NCI-H82 (cell line): ENCODE results near the gene PNPLA2.

Experiments
- DNase-seq: peaks from one replicate; lab custom pipeline; 2025; lab: John Stamatoyannopoulos, UW

Gene PNPLA2

GRCh38 chr11:816433-816779 lies 2.3 kb upstream of the PNPLA2 start:
- peak; percentile 55 for DNase-seq

DNA sequence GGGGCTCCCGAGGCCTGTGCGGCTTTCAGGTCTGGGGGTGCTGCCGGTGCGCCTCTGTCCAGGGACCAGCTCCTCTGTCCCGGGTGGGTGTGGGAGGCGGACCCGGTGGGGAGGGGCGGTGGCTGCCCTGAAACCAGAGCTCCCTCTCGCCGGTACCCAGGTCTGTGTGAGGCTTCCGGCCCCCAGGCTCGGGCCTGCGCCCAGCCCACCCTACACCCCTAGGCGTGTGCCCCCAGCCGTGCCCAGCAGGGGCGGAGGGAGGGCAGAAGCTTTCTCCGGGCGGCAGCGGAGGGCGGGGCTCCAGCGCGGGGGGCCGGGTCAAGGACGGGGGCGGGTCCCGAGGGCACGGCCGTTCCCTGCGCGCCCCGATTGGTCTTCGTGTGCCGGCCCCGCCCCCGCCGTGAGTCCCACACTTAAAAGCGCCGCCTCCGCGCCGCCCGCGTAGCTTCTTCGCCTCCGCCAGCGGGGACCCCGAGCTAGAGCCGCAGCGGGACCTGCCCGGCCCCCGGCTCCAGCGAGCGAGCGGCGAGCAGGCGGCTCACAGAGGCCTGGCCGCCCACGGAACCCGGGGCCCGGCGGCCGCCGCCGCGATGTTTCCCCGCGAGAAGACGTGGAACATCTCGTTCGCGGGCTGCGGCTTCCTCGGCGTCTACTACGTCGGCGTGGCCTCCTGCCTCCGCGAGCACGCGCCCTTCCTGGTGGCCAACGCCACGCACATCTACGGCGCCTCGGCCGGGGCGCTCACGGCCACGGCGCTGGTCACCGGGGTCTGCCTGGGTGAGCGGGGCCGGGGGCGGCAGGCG lies 616 bp downstream of the PNPLA2 start:
- DNase-seq = peak; percentile 93

GRCh38 chr11:819943-820649 lies 1.4 kb downstream of the PNPLA2 start:
- DNase-seq = peak; percentile 84

GRCh38 chr11:820655-821511 lies 2.2 kb downstream of the PNPLA2 start:
- no peak for DNase-seq

DNA sequence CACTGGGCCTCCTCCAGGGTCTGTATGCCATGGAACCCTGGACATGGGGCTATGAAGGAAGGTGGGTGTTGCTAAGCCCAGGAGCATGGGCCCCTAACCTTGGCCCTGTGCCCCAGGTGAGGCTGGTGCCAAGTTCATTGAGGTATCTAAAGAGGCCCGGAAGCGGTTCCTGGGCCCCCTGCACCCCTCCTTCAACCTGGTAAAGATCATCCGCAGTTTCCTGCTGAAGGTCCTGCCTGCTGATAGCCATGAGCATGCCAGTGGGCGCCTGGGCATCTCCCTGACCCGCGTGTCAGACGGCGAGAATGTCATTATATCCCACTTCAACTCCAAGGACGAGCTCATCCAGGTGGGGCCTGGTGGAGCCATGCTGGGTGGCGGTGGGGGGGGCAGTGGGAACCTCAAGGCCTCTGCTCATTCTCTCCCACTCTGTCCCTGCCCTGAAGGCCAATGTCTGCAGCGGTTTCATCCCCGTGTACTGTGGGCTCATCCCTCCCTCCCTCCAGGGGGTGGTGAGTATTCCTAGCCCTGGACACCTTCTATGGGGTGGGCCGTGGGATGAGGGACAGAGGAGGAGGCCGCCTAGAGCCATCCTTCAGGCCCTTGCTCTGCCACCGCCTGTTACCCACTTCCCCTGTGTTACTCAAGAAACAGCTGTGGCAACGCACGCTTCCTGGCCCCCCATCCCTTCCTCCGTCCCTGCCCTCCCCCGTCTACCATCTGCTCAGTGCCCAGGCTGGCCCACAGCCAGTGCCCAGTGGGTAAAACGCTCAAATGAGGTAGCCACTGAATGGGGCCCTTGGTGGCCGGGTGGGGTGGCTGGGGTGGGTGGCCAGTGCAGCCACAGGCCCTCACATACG lies 3.0 kb downstream of the PNPLA2 start:
- no peak for DNase-seq

GRCh38 chr11:823441-824291 lies 5.0 kb downstream of the PNPLA2 start:
- DNase-seq = no peak

DNA sequence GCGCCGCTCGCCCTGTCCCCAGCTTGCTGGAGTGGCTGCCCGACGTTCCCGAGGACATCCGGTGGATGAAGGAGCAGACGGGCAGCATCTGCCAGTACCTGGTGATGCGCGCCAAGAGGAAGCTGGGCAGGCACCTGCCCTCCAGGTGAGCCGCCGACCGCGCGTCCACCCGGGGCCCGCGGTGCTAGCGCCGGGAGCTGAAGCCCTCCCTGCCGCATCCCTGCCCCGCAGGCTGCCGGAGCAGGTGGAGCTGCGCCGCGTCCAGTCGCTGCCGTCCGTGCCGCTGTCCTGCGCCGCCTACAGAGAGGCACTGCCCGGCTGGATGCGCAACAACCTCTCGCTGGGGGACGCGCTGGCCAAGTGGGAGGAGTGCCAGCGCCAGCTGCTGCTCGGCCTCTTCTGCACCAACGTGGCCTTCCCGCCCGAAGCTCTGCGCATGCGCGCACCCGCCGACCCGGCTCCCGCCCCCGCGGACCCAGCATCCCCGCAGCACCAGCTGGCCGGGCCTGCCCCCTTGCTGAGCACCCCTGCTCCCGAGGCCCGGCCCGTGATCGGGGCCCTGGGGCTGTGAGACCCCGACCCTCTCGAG lies 5.7 kb downstream of the PNPLA2 start:
- peak; percentile 76 for DNase-seq

GRCh38 chr11:824942-825341 lies 6.2 kb downstream of the PNPLA2 start:
- peak; percentile 49 for DNase-seq

GRCh38 chr11:825366-826226 lies 6.9 kb downstream of the PNPLA2 start:
- DNase-seq = no peak

- DNase-seq = no peak
Measured at GRCh38 chr11:826227-826621, 7.5 kb downstream of the PNPLA2 start.

GRCh38 chr11:826836-827145 lies 8.1 kb downstream of the PNPLA2 start:
- DNase-seq = no peak

DNA sequence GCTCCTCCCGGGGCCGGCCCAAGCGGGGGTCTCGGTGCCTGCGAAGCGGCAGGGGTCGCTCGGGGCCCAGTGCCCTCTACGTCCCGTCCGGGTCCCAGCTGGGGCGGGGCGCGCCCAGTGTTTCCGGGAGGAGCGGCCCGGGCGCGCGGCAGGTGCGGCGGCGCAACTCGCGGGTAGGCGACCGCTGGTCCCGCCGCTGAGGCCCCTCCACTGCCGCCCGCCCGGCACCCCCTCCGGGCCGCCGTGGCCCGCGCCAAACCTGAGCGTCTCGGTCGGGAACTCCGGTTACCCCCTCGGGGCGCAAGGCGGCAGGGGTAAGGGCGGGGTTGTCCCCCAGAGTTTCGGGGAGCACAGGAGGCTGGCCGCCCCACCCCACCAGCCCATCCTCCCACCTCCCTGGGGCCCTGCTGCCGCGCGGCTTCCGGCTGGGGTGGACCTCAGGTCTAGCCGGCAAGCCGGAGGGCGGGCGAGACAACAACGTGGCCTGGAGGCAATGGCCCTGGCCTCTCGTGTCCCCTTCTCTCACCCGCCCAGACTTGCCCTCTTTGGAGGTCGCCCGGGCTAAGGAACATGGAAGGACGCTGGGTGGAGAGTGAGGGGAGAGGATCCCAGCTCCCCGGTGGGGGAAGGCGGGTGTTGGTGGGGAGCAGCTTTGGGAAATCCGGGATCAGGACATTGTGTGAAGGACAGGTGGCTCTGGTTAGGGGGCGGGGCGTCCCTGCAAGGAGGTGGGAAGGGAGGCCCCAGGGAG lies 8.6 kb downstream of the PNPLA2 start:
- DNase-seq = peak; percentile 63

DNA sequence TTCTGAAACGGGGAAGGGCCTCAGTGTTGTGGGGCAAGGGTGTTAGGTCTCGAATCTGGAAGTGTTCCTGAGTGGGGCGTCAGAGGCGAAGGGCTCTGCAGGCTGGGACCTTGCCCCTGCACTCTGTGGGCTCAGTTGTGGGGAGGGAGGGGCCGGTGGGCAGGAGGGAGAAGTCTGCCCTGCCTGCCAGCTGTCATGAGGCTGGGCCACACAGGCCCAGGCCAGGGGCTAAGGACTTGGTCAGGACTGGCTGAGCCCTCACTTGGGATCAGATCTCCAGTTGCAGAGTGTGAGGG lies 9.1 kb downstream of the PNPLA2 start, which contains the start of gene CRACR2B:
Gene CRACR2B, plus strand, starts transcription at position 23 of the 296 bp plus-strand sequence. CDS start 689 bp downstream, outside the sequence.
- DNase-seq = no peak

- no peak for DNase-seq
Measured at GRCh38 chr11:828506-829175, 9.9 kb downstream of the PNPLA2 start.

GRCh38 chr11:829176-829846 lies 10.6 kb downstream of the PNPLA2 start:
- no peak for DNase-seq

DNA sequence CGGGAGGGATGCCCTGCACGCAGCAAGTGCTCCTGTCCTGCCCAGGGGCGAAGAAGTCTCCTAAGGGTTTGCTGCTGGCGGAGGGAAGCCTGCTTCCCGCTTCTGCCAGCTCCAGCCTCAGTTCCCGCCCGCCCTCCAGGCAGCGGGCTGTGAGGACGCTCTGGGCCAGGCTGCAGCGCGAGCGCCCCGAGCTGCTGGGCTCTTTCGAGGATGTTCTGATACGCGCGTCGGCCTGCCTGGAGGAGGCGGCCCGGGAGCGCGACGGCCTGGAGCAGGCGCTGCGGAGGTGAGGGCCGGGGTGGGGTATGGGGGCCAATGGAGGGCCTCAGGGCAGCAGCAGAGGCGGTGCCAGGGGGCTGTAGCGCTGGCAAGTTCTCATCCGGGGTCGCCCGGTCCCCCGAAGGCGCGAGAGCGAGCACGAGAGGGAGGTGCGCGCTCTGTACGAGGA lies 11.2 kb downstream of the PNPLA2 start:
- DNase-seq = no peak

GRCh38 chr11:830295-831117 lies 11.8 kb downstream of the PNPLA2 start:
- peak; percentile 94 for DNase-seq
